ENCODE measurements around the gene SLC35E4.

Gene SLC35E4

DNA sequence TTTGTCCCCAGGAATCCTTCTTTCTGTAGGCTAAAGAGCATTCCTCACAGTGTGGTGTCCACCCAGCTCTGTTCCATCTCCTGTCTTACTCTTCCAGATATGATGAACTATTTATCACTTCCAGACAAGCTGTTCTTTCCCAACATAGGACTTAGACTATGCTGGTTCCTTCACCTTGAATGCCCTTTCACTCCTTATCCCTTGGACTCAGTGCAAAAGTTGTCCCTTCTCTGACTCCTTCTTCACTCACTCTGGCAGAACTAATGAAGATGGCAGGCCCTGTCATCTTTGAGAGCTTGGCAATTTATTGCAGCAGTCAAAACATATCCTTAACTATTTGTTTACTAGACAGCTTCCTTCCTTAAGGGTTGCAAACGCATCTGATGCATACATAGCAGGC, 55.6 kb downstream of the SLC35E4 start:
- no peak for DNase-seq (ENCODE audit: low spot score)

DNA sequence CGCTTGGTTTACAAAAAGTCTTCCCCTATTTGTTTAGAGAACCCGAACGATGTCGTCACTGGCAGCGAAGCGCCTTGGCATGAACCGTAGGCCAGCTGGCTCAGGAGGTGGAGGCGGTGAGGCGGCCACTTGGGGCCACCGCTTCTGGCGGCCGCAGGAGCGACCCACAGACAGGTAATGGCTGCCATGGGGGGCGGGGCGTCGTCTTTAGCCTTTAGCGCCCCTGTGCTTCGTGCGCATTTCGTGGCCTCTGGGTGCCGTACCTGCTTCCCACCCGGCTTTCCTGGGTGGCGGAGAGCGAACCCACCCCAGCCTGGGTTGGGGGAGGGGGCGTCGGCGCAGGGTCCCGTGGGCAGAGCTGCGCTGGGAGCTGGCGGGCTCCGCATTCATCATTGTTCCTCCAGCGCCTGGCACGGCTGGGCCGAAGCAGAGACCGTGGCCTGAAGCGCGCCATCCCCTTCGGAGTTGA, 58.6 kb downstream of the SLC35E4 start:
- no peak for DNase-seq (ENCODE audit: low spot score)

DNA sequence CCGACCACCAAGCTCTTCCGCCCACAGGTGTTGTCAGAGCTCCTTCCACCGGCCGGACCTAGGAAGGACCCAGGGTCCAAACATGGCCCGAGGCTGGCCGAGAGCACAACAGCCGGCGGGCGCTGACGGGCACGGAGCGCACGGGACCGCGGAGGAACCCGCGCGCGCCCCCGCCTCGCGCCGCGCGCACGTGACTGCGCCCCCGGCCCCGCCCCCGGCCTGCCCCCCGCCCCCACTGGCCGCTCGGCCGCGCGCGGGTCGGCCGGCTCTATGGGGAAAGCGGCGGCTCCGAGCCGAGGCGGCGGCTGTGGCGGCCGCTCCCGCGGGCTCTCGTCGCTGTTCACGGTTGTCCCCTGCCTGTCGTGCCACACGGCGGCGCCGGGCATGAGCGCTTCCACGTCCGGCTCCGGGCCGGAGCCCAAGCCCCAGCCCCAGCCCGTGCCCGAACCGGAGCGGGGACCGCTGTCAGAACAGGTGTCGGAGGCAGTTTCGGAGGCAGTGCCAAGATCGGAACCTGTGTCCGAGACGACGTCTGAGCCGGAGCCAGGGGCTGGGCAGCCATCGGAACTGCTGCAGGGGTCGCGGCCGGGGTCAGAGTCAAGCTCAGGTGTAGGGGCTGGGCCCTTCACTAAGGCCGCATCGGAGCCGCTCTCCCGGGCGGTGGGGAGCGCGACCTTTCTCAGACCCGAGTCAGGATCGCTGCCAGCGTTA, 59.2 kb downstream of the SLC35E4 start, which contains the start of gene OSBP2:
TSS of gene OSBP2 (plus strand) at position 235 of the 711 bp plus-strand sequence. CDS start at position 271, 36 bp downstream.
- no peak for DNase-seq (ENCODE audit: low spot score)

DNA sequence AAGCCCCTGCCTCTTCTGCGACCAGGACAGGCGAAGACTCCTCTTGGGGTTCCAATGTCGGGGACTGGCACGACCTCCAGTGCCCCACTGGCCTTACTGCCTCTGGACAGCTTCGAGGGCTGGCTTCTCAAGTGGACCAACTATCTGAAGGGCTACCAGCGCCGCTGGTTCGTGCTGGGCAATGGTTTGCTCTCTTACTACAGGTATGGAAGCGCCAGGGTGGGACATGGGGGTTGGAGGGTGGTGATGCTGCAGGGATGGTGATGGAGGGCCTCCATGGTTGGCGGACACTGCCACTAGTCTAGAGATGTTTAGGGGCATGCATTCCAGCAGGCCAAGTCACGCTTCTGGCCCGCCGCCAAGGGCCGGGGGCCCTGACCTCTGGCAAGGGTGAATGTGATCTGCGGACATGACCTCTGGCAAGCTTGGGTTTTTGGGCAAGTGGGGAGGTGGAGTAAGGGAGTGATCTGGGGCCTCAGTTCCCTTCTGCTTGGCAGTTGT, 59.8 kb downstream of the SLC35E4 start:
- DNase-seq (ENCODE audit: low spot score), result no peak

DNA sequence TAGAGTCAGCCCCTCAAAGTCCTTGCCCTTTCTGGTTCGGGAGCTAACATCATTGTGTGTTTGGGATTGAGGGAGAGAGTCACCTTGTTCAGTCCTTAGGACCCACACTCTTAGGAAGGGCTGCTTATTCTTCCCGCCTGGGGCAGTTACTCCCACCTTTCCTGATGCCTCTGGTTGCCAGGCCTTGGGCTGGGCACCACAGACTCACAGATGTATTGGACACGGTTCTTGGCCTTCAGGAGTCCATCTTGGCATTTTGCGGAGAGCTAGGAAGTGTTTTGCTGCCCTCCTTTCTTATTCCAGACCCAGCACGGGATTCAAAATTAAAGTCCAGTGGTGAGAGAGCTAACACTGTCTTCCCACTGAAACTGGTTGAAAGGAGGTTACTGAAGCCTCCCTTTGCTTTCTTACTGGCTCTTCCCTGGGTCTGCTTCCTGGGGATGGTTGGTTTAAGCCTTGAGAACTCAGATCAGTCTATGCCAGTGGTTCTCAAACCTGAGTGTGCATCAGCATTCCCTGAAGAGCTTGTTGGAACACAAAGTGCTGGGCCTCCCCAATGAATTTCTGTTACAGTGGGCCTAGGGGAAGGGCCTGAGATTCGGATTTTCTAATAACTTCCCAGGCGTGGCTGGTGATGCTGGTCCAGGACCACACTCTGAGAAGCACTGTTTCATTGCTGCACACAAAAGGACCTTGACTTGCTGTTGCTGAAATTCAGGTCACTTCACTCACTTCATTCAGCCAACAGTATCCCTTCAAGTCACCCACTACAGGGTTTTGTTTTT, 60.5 kb downstream of the SLC35E4 start:
- no peak for DNase-seq (ENCODE audit: low spot score)
